KMS-11 (cell line): ENCODE measurements around the gene MSANTD1.

ENCODE experiments used
- H2AFZ ChIP-seq: fragments of 200-600 bp; sonication (generic); 2 replicates; pipeline ENCODE4 v1.6.1; 2016; ENCODE audit warnings: antibody characterized with exemption, mixed run types, low read depth
- H3K27ac ChIP-seq: fragments of 200-600 bp; sonication (generic); 2 replicates; pipeline ENCODE4 v1.6.1; 2016; ENCODE audit warnings: mild to moderate bottlenecking, mixed run types
- H3K27me3 ChIP-seq: fragments of 200-600 bp; sonication (generic); 2 replicates; pipeline ENCODE4 v1.6.1; 2017; ENCODE audit warnings: mild to moderate bottlenecking, low read depth, mixed run types, moderate library complexity; ENCODE audit not compliant: insufficient read depth
- H3K36me3 ChIP-seq: fragments of 200-600 bp; sonication (generic); 2 replicates; pipeline ENCODE4 v1.6.1; 2017; ENCODE audit warnings: mild to moderate bottlenecking, mixed run types; ENCODE audit not compliant: insufficient read depth
- H3K4me1 ChIP-seq: fragments of 200-600 bp; sonication (generic); 2 replicates; pipeline ENCODE4 v1.6.1; 2016; ENCODE audit warnings: mild to moderate bottlenecking, low read depth, mixed run types; ENCODE audit not compliant: poor library complexity, severe bottlenecking
- H3K4me2 ChIP-seq: fragments of 200-600 bp; sonication (generic); 2 replicates; pipeline ENCODE4 v1.7.0; 2016; ENCODE audit warnings: mild to moderate bottlenecking, mixed run types
- H3K4me3 ChIP-seq: fragments of 200-600 bp; sonication (generic); IDR thresholded peaks from 2 replicates; pipeline ENCODE4 v1.6.1; 2017; ENCODE audit warnings: low read depth, low read length, mixed read lengths; ENCODE audit not compliant: insufficient read depth
- H3K79me2 ChIP-seq: fragments of 200-600 bp; sonication (generic); 2 replicates; pipeline ENCODE4 v1.6.1; 2016; ENCODE audit warnings: low read depth, mixed run types; ENCODE audit not compliant: insufficient read depth
- H3K9ac ChIP-seq: fragments of 200-600 bp; sonication (generic); 2 replicates; pipeline ENCODE4 v1.6.1; 2016; ENCODE audit warnings: mild to moderate bottlenecking, mixed run types
- H4K20me1 ChIP-seq: fragments of 200-600 bp; sonication (generic); 2 replicates; pipeline ENCODE4 v1.6.1; 2016; ENCODE audit warnings: mild to moderate bottlenecking, mixed run types; ENCODE audit not compliant: insufficient read depth
- TF ChIP-seq, protein P1 (sequence below): fragments of 200-600 bp; sonication (generic); conservative IDR thresholded peaks from 2 replicates; pipeline ENCODE4 v1.6.1; 2017; ENCODE audit warnings: low read depth, mild to moderate bottlenecking, antibody characterized with exemption, low read length, moderate library complexity, mixed read lengths

The MSANTD1 gene

GRCh38 chr4:3290889-3291321 is 41.9 kb downstream of the MSANTD1 start:
- Histone ChIP-seq H3K36me3 (no peaks in the 10 kb centered on the region), H4K20me1 (no peaks in the 10 kb centered on the region), H3K4me2 (no peak overlapping the region), H3K79me2 (no peaks in the 10 kb centered on the region), H3K27me3 (no peaks in the 10 kb centered on the region; the same call in 1 of the 2 replicates), H3K4me1 (no peaks in the 10 kb centered on the region), H2AFZ (no peak overlapping the region), H3K9ac (no peak overlapping the region), H3K4me3 (no peak overlapping the region), H3K27ac (no peak overlapping the region)
- TF ChIP-seq, protein P1, sequence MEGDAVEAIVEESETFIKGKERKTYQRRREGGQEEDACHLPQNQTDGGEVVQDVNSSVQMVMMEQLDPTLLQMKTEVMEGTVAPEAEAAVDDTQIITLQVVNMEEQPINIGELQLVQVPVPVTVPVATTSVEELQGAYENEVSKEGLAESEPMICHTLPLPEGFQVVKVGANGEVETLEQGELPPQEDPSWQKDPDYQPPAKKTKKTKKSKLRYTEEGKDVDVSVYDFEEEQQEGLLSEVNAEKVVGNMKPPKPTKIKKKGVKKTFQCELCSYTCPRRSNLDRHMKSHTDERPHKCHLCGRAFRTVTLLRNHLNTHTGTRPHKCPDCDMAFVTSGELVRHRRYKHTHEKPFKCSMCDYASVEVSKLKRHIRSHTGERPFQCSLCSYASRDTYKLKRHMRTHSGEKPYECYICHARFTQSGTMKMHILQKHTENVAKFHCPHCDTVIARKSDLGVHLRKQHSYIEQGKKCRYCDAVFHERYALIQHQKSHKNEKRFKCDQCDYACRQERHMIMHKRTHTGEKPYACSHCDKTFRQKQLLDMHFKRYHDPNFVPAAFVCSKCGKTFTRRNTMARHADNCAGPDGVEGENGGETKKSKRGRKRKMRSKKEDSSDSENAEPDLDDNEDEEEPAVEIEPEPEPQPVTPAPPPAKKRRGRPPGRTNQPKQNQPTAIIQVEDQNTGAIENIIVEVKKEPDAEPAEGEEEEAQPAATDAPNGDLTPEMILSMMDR = no peak

DNA sequence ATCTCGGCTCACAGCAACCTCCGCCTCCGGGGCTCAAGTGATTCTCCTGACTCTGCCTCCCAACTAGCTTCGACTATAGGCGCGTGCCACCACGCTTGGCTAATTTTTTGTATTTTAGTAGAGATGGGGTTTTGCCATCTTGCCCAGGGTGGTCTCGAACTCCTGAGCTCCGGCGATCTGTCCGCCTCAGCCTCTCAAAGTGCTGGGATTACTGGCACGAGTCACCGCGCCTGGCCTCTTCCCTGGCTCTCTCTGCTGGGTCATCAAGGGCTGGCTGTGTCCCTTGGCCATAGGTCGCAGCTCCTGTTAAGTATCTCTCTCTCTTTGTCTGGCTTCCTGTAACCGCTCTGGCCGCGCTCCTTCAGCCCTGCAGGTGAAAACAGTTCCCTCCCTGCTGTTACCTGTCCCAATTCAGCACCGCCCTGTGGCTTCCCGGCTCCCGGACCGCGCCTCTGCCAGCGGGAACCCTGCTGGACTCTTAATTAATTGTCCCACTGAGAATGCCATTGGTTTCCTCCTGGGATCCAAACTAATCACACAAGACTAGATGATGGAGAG is 42.5 kb downstream of the MSANTD1 start:
- Histone ChIP-seq H3K27ac (no peak overlapping the region), H3K4me1 (no peaks in the 10 kb centered on the region), H3K4me3 (no peak overlapping the region), H2AFZ (peak overlapping the region; percentile 67; the same call in 1 of the 2 replicates), H3K36me3 (no peaks in the 10 kb centered on the region), H3K4me2 (peak overlapping the region; percentile 54; the same call in 1 of the 2 replicates), H4K20me1 (no peaks in the 10 kb centered on the region), H3K27me3 (no peaks in the 10 kb centered on the region; the same call in 1 of the 2 replicates), H3K9ac (no peak overlapping the region), H3K79me2 (no peaks in the 10 kb centered on the region)
- TF ChIP-seq, protein P1 = no peak

- Histone ChIP-seq H2AFZ (peak overlapping the region; percentile 67; the same call in 1 of the 2 replicates), H3K27me3 (no peaks in the 10 kb centered on the region), H3K9ac (no peak overlapping the region), H3K36me3 (no peaks in the 10 kb centered on the region), H3K4me2 (peak overlapping the region; percentile 54; the same call in 1 of the 2 replicates), H4K20me1 (no peaks in the 10 kb centered on the region), H3K27ac (no peak overlapping the region), H3K4me3 (no peak overlapping the region), H3K4me1 (no peaks in the 10 kb centered on the region), H3K79me2 (no peaks in the 10 kb centered on the region)
- TF ChIP-seq, protein P1 = no peak
Observed at GRCh38 chr4:3291969-3292570, 43.1 kb downstream of the MSANTD1 start.

- no peak within 1 kb of the TSS for H3K27ac ChIP-seq
Observed at GRCh38 chr4:3292571-3293400, 43.8 kb downstream of the MSANTD1 start, which contains the start of gene RGS12. Gene RGS12, plus strand, starts transcription at chr4:3293021. Its CDS starts 23,150 bp downstream, at chr4:3316171.

More at GRCh38 chr4:3292571-3293400, 43.8 kb downstream of the MSANTD1 start, which contains the start of gene RGS12:
- Histone ChIP-seq H3K4me3 (no peak within 1 kb of the TSS), H3K36me3 (no peaks in the 10 kb centered on the region), H3K79me2 (no peaks in the 10 kb centered on the region), H3K4me2 (peak within 1 kb of the TSS; percentile 54; the same call in 1 of the 2 replicates), H3K27me3 (no peaks in the 10 kb centered on the region), H3K9ac (peak within 1 kb of the TSS; percentile 42; the same call in 1 of the 2 replicates), H4K20me1 (no peaks in the 10 kb centered on the region), H2AFZ (peak within 1 kb of the TSS; percentile 67; the same call in 1 of the 2 replicates), H3K4me1 (no peaks in the 10 kb centered on the region)
- TF ChIP-seq, protein P1 = no peak
